Measurements from ENCODE around the gene DHX9.

The DHX9 gene

DNA sequence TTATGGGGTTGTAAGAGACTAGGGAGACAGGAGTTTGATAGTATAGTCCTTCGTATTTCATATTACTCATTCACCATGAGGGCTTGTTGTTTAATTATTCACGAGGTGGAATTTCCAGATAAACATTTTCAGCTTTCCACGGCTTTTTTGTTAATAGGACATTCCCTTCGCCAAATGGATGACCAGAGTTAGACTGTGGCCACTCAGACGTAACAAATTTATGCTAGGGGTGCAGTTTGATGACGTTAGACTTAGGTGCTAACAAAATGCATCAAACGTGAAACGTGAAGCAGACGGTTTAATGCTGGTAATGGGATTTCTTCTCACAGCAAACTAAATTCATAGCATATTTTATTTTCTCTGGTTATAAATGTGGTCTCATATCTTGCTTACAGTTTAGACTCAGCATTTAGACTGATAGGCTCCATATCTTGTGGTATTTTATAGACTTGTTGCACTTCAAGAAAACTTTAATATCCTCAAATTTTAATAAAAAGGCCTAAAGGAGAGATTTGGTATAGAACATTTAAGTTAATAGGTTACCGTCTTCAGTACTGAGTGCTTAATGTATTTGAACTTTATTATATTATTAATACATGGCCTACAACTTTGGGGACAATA lies 2.3 kb downstream of the DHX9 start:
- H3K4me3 ChIP-seq (ENCODE audit: low read depth, low read length) = peak overlapping the region; percentile 71
- TF ChIP-seq, protein P1, sequence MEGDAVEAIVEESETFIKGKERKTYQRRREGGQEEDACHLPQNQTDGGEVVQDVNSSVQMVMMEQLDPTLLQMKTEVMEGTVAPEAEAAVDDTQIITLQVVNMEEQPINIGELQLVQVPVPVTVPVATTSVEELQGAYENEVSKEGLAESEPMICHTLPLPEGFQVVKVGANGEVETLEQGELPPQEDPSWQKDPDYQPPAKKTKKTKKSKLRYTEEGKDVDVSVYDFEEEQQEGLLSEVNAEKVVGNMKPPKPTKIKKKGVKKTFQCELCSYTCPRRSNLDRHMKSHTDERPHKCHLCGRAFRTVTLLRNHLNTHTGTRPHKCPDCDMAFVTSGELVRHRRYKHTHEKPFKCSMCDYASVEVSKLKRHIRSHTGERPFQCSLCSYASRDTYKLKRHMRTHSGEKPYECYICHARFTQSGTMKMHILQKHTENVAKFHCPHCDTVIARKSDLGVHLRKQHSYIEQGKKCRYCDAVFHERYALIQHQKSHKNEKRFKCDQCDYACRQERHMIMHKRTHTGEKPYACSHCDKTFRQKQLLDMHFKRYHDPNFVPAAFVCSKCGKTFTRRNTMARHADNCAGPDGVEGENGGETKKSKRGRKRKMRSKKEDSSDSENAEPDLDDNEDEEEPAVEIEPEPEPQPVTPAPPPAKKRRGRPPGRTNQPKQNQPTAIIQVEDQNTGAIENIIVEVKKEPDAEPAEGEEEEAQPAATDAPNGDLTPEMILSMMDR (IDR thresholded peaks at IDR 0.05; ENCODE audit: borderline replicate concordance, insufficient read depth, low read depth, low read length) = no peak

- TF ChIP-seq, protein P1 (IDR thresholded peaks at IDR 0.05; ENCODE audit: borderline replicate concordance, insufficient read depth, low read depth, low read length) = no peak
- H3K4me3 ChIP-seq (ENCODE audit: low read depth, low read length) = no peak overlapping the region
Measured at GRCh38 chr1:182842265-182842664, 3.1 kb downstream of the DHX9 start.

DNA sequence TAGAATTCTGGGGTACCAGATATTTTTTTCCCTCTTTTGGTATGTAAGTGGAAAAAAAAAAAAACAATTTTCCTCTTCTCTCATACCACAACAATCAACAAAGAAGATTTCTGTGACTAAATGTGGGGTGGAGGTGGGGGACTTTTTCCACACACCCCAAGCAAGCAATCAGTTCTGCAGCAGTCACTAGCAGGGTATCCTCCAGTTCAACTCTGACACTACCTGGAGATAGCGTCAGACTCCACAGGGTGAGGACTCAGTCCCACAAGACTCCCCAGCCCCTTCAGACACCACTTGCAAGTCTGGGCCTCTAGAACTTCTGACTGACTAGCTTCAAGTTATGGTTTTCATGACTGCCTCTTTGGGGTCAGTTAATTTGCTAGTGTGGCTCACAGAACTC lies 6.2 kb downstream of the DHX9 start:
- TF ChIP-seq, protein P1 (IDR thresholded peaks at IDR 0.05; ENCODE audit: borderline replicate concordance, insufficient read depth, low read depth, low read length) = no peak
- H3K4me3 ChIP-seq (ENCODE audit: low read depth, low read length) = no peak overlapping the region

GRCh38 chr1:182845894-182846293 lies 6.7 kb downstream of the DHX9 start:
- TF ChIP-seq, protein P1 (IDR thresholded peaks at IDR 0.05; ENCODE audit: borderline replicate concordance, insufficient read depth, low read depth, low read length) = no peak

GRCh38 chr1:182847105-182847504 lies 8.0 kb downstream of the DHX9 start:
- H3K4me3 ChIP-seq (ENCODE audit: low read depth, low read length) = no peak overlapping the region
- TF ChIP-seq, protein P1 (IDR thresholded peaks at IDR 0.05; ENCODE audit: borderline replicate concordance, insufficient read depth, low read depth, low read length) = no peak

More at GRCh38 chr1:182845894-182846293, 6.7 kb downstream of the DHX9 start:
- no peak overlapping the region for H3K4me3 ChIP-seq (ENCODE audit: low read depth, low read length)

DNA sequence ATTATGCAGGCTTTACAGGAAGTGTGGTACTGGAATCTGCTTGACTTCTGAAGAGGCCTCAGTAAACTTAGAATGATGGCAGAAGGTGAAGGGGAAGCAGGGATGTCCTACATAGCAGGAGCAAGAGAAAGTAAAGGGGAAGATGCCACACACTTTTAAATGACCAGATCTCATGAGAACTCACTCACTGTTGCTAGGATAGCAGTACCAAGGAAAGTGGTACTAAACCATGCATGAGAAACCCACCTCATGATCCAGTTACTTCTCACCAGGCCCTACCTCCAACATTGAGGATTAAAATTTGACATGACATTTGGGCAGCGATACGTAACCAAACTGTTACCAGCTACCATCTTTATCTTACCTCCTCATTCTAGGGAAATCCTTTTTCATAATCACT lies 9.6 kb downstream of the DHX9 start:
- no peak overlapping the region for H3K4me3 ChIP-seq (ENCODE audit: low read depth, low read length)
- TF ChIP-seq, protein P1 (IDR thresholded peaks at IDR 0.05; ENCODE audit: borderline replicate concordance, insufficient read depth, low read depth, low read length) = no peak

DNA sequence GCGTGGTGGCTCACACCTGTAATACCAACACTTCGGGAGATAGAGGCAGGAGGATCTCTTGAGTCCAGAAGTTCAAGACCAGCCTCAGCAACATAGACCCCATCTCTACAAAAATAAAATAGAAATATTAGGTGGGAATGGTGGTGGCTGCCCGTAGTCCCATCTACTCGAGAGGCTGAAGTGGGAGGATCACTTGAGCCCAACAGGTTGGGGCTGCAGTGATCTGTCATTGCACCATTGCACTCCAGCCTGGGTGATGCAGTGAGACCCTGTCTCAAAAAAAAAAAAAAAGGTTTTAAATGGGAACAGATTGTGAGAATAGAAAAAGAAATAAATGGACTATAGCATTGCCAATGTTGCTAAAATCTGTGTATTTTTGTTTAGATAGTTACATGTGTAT lies 11.2 kb downstream of the DHX9 start:
- no peak overlapping the region for H3K4me3 ChIP-seq (ENCODE audit: low read depth, low read length)
- TF ChIP-seq, protein P1 (IDR thresholded peaks at IDR 0.05; ENCODE audit: borderline replicate concordance, insufficient read depth, low read depth, low read length) = no peak

Measured in GM12875 (cell line).